Measurements from ENCODE around the gene ANKS1B.

Gene ANKS1B

GRCh38 chr12:99388671-99389195, 596.0 kb downstream of the ANKS1B start:
- no peak overlapping the region for H2AFZ ChIP-seq (ENCODE audit: low read depth)
- H4K20me1 ChIP-seq (ENCODE audit: insufficient read depth), result no peaks in the 10 kb centered on the region
- no peak overlapping the region for H3K4me2 ChIP-seq
- no peak overlapping the region for H3K9ac ChIP-seq
- no peak for TF ChIP-seq CTCF (conservative IDR thresholded peaks at IDR 0.05; ENCODE audit: low read depth, low read length)
- no peaks in the 10 kb centered on the region for H3K79me2 ChIP-seq (ENCODE audit: insufficient read depth, low read depth)
- no peak overlapping the region for H3K4me3 ChIP-seq (IDR thresholded peaks at IDR 0.05; ENCODE audit: insufficient read depth, low read depth, low read length)
- H3K4me1 ChIP-seq (ENCODE audit: low read depth, poor library complexity, severe bottlenecking), result no peaks in the 10 kb centered on the region
- H3K36me3 ChIP-seq (ENCODE audit: insufficient read depth), result no peaks in the 10 kb centered on the region
- H3K27me3 ChIP-seq (ENCODE audit: insufficient read depth, low read depth), result no peaks in the 10 kb centered on the region
- no peak overlapping the region for H3K27ac ChIP-seq

DNA sequence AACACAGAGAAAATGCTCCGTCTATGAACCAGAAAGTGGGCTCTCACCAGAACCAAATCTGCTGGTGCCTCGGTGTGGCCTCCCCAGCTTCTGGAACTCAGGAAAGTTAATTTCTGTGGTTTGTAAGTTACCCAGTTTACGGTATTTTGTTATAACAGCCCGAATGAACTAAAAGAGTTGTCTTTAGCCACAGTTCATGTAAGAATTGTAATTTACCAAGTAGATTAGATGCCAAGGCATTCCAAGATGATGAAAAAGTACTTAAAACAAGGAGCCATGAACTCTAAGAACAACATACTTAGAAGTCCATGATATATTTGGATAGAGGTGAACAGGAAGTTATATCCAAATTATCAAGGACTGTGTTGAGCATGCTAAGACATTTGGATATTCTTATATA, 597.1 kb downstream of the ANKS1B start:
- Histone ChIP-seq H3K36me3 (ENCODE audit: insufficient read depth) (no peaks in the 10 kb centered on the region), H3K4me1 (ENCODE audit: low read depth, poor library complexity, severe bottlenecking) (no peaks in the 10 kb centered on the region), H3K27ac (no peak overlapping the region)

DNA sequence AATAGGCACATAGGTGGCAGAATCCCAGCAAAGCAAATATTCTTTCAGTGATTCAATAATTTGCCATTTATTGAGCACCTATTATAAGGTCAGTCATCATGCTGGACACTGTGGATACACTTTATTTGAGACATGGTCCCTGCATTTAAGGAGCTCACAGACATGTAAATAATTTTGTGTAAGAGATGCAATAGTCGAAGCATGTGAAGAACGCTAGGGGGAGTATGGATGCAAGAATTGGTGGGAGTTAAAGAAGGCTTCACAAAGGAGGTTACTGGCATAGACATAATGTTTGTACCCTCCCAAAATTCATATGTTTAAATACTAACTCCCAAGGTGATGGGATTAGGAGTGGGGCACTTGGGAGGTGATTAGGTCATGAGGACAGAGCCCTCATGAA, 597.8 kb downstream of the ANKS1B start:
- Histone ChIP-seq H3K9ac (no peak overlapping the region), H3K4me1 (ENCODE audit: low read depth, poor library complexity, severe bottlenecking) (no peaks in the 10 kb centered on the region), H4K20me1 (ENCODE audit: insufficient read depth) (no peaks in the 10 kb centered on the region), H3K4me2 (no peak overlapping the region), H3K27me3 (ENCODE audit: insufficient read depth, low read depth) (no peaks in the 10 kb centered on the region), H2AFZ (ENCODE audit: low read depth) (no peak overlapping the region), H3K36me3 (ENCODE audit: insufficient read depth) (no peaks in the 10 kb centered on the region), H3K27ac (no peak overlapping the region), H3K4me3 (IDR thresholded peaks at IDR 0.05; ENCODE audit: insufficient read depth, low read depth, low read length) (no peak overlapping the region), H3K79me2 (ENCODE audit: insufficient read depth, low read depth) (no peaks in the 10 kb centered on the region)
- peak; percentile 55 for TF ChIP-seq CTCF (conservative IDR thresholded peaks at IDR 0.05; ENCODE audit: low read depth, low read length)

More for the DNA sequence above, 597.1 kb downstream of the ANKS1B start:
- no peak overlapping the region for H3K4me3 ChIP-seq (IDR thresholded peaks at IDR 0.05; ENCODE audit: insufficient read depth, low read depth, low read length)
- no peak overlapping the region for H3K9ac ChIP-seq
- H3K79me2 ChIP-seq (ENCODE audit: insufficient read depth, low read depth), result no peaks in the 10 kb centered on the region
- H3K4me2 ChIP-seq, result no peak overlapping the region
- H2AFZ ChIP-seq (ENCODE audit: low read depth), result no peak overlapping the region
- TF ChIP-seq CTCF (conservative IDR thresholded peaks at IDR 0.05; ENCODE audit: low read depth, low read length), result no peak
- no peaks in the 10 kb centered on the region for H3K27me3 ChIP-seq (ENCODE audit: insufficient read depth, low read depth)
- H4K20me1 ChIP-seq (ENCODE audit: insufficient read depth), result no peaks in the 10 kb centered on the region

DNA sequence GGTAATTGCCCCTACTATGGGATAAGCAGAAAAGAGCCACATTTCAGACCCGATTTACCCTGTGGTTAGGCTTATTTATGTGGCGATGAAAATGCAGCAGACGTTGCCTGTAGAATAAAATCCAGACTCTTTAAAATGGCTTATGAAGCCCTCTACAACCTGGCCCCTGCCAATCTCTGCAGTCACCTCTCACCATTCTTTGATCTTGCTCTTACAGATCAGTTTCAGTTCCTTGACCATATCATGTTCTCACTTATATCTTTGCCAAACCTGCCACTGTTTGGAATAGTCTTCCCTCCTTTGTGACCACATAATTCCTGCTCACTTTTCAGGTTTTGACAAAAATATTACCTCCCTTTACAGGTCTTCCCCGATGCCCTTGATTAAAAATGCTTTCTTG, 601.5 kb downstream of the ANKS1B start:
- H3K4me2 ChIP-seq, result no peak overlapping the region
- no peak for TF ChIP-seq CTCF (conservative IDR thresholded peaks at IDR 0.05; ENCODE audit: low read depth, low read length)
- no peak overlapping the region for H3K27ac ChIP-seq
- no peak overlapping the region for H3K9ac ChIP-seq
- no peaks in the 10 kb centered on the region for H3K36me3 ChIP-seq (ENCODE audit: insufficient read depth)
- H3K27me3 ChIP-seq (ENCODE audit: insufficient read depth, low read depth), result no peaks in the 10 kb centered on the region
- no peaks in the 10 kb centered on the region for H3K79me2 ChIP-seq (ENCODE audit: insufficient read depth, low read depth)
- H3K4me3 ChIP-seq (IDR thresholded peaks at IDR 0.05; ENCODE audit: insufficient read depth, low read depth, low read length), result no peak overlapping the region
- H2AFZ ChIP-seq (ENCODE audit: low read depth), result no peak overlapping the region
- no peaks in the 10 kb centered on the region for H4K20me1 ChIP-seq (ENCODE audit: insufficient read depth)
- no peaks in the 10 kb centered on the region for H3K4me1 ChIP-seq (ENCODE audit: low read depth, poor library complexity, severe bottlenecking)
